K562 (cell line): ENCODE measurements around the gene ADGRL3. TPM values are rescaled to one million over a fixed set of nuclear protein-coding genes. Genes with fewer than 3 reads are reported as not detected.

Experiments
- ATAC-seq: fragments of 200-7000 bp; cut with Tn5 transposase; 3 replicates; pipeline ENCODE4 v1.9.1; 2020; ENCODE audit warnings: moderate library complexity
- BruUV-seq: library from RNA; stranded (reverse); fragments of 400-500 nt; replicated peaks from 2 replicates; lab custom pipeline; 2021; lab: Mats Ljungman, UMichigan
- CTCF ChIA-PET: fragments of 300-600 bp; formaldehyde crosslinking; extraction: SDS; loops from one replicate; lab custom pipeline; 2021; ENCODE audit warnings: low intra/inter-chr PET ratio; lab: Yijun Ruan, JAX
- POLR2A ChIA-PET: fragments of 300-600, 350-650 bp; sonication (Branson Sonifier 250); formaldehyde crosslinking; extraction: SDS; loops from one replicate; lab custom pipeline; 2021; ENCODE audit warnings: antibody characterized with exemption, inconsistent platforms; lab: Yijun Ruan, JAX
- DNase-seq, 4 experiments: peaks; one replicate each; pipeline versions ENCODE4 v3.0.0 to v3.0.0-alpha.2; 2011 to 2018; ENCODE audit warnings: low spot score in 3 of 4, mixed read lengths in 3 of 4; ENCODE audit errors: extremely low read depth in 1 of 4
- FAIRE-seq: peaks from 2 replicates; lab custom pipeline; 2011; peaks lifted over from hg19 to GRCh38; lab: Jason Lieb, UNC
- H2AFZ ChIP-seq: 2 replicates; pipeline ENCODE4 v1.6.0; 2011; ENCODE audit warnings: low read depth, low read length, control low read depth, inconsistent platforms
- H3K27ac ChIP-seq: fragments of 200-600 bp; 3 replicates; pipeline ENCODE4 v1.8.0; 2011; ENCODE audit warnings: low read depth, mild to moderate bottlenecking, control low read depth, inconsistent platforms, low read length, moderate library complexity, mixed read lengths; ENCODE audit errors: extremely low read depth
- H3K27me3 ChIP-seq, 2 experiments: fragments of 300-600 bp in 1 of 2; 2 replicates in 1 of 2; 3 replicates in 1 of 2; pipeline versions ENCODE4 v1.6.0 to v1.8.0; 2011; ENCODE audit warnings: inconsistent platforms in 2 of 2, low read length in 2 of 2, mild to moderate bottlenecking in 1 of 2, mixed read lengths in 1 of 2, moderate library complexity in 1 of 2; ENCODE audit not compliant: control insufficient read depth in 2 of 2, insufficient read depth in 2 of 2
- H3K36me3 ChIP-seq: fragments of 300-600 bp; 3 replicates; pipeline ENCODE4 v1.8.0; 2011; ENCODE audit warnings: mild to moderate bottlenecking, low read length, inconsistent platforms; ENCODE audit not compliant: control insufficient read depth, insufficient read depth
- H3K4me1 ChIP-seq, 2 experiments: fragments of 200-600 bp in 1 of 2; replicated peaks in 1 of 2; 2 replicates in 1 of 2; 3 replicates in 1 of 2; pipeline versions ENCODE4 v1.5.1 to v1.8.0; 2011; ENCODE audit warnings: inconsistent platforms in 2 of 2, low read length in 2 of 2, mild to moderate bottlenecking in 1 of 2, mixed read lengths in 1 of 2, moderate library complexity in 1 of 2; ENCODE audit not compliant: control insufficient read depth in 2 of 2, insufficient read depth in 2 of 2
- H3K4me2 ChIP-seq: 2 replicates; pipeline ENCODE4 v1.6.1; 2011; ENCODE audit warnings: low read length, control low read depth, inconsistent platforms, mixed read lengths; ENCODE audit not compliant: insufficient read depth
- H3K4me3 ChIP-seq: fragments of 200-600 bp; sonication (generic), shearing (Covaris generic); 2 replicates; pipeline ENCODE4 v1.5.1; 2016; ENCODE audit warnings: control low read depth, inconsistent platforms
- H3K79me2 ChIP-seq: fragments of 200-600 bp; 3 replicates; pipeline ENCODE4 v1.8.0; 2011; ENCODE audit warnings: low read length, inconsistent platforms; ENCODE audit not compliant: control insufficient read depth, insufficient read depth
- H3K9ac ChIP-seq, 2 experiments: 2 replicates each; pipeline versions ENCODE4 v1.6.0 to v1.6.1; 2011; ENCODE audit warnings: low read depth in 2 of 2, low read length in 2 of 2, control low read depth in 1 of 2, inconsistent platforms in 1 of 2, mild to moderate bottlenecking in 1 of 2, mixed read lengths in 1 of 2; ENCODE audit not compliant: insufficient read depth in 1 of 2
- H3K9me1 ChIP-seq: one replicate; pipeline ENCODE4 v1.6.0; 2011; ENCODE audit warnings: inconsistent platforms, mild to moderate bottlenecking, low read length, moderate library complexity; ENCODE audit not compliant: control insufficient read depth, insufficient read depth
- H3K9me3 ChIP-seq: replicated peaks from 2 replicates; pipeline ENCODE4 v1.5.1; 2011; ENCODE audit warnings: low read depth, low read length, inconsistent platforms; ENCODE audit not compliant: control insufficient read depth, insufficient read depth
- H4K20me1 ChIP-seq: replicated peaks from 2 replicates; pipeline ENCODE4 v1.6.1; 2011; ENCODE audit warnings: low read length, inconsistent platforms, mixed read lengths; ENCODE audit not compliant: control insufficient read depth, insufficient read depth
- ATF4 ChIP-seq: fragments of 450-650 bp; formaldehyde crosslinking; IDR thresholded peaks from 2 replicates; pipeline ENCODE4 v1.4.0; 2022; ENCODE audit warnings: mild to moderate bottlenecking, moderate library complexity
- ATF7 ChIP-seq: fragments of 450-650 bp; IDR thresholded peaks from 2 replicates; pipeline ENCODE4 v1.7.1; 2014; ENCODE audit warnings: mild to moderate bottlenecking, moderate library complexity
- ELF4 ChIP-seq: fragments of 450-650 bp; formaldehyde crosslinking; IDR thresholded peaks from 2 replicates; pipeline ENCODE4 v1.4.0; 2022; ENCODE audit warnings: missing genetic modification characterization
- ERF ChIP-seq: fragments of 450-650 bp; formaldehyde crosslinking; IDR thresholded peaks from 2 replicates; pipeline ENCODE4 v1.4.0; 2020; ENCODE audit warnings: mild to moderate bottlenecking, mixed read lengths
- GATAD2B ChIP-seq: fragments of 450-650 bp; IDR thresholded peaks from 2 replicates; pipeline ENCODE4 v1.6.1; 2017; ENCODE audit warnings: mild to moderate bottlenecking, borderline replicate concordance
- KDM1A ChIP-seq, 2 experiments: fragments of 450-650 bp; IDR thresholded peaks; 2 replicates each; pipeline ENCODE4 v1.6.1; 2016; ENCODE audit warnings: mild to moderate bottlenecking in 2 of 2
- MTA1 ChIP-seq: fragments of 450-650 bp; IDR thresholded peaks from 2 replicates; pipeline ENCODE4 v1.6.1; 2017; ENCODE audit warnings: borderline replicate concordance
- NEUROD1 ChIP-seq: fragments of 150-350 bp; IDR thresholded peaks from 2 replicates; pipeline ENCODE4 v1.6.1; 2014; ENCODE audit warnings: borderline replicate concordance, low read length, low read depth; ENCODE audit not compliant: partially characterized antibody
- SAP30 ChIP-seq: fragments of 200-600 bp; sonication (generic); IDR thresholded peaks from 2 replicates; pipeline ENCODE4 v1.6.1; 2012; ENCODE audit warnings: borderline replicate concordance, low read depth, mild to moderate bottlenecking, moderate library complexity, low read length, control low read depth, inconsistent platforms; ENCODE audit not compliant: insufficient read depth, poor library complexity, severe bottlenecking
- ZNF146 ChIP-seq: IDR thresholded peaks from one replicate; pipeline ENCODE4 v1.6.1; 2018; ENCODE audit warnings: missing compliant biosample characterization; ENCODE audit not compliant: unreplicated experiment
- ZNF449 ChIP-seq: fragments of 250-450 bp; sonication (Bioruptor Pico); IDR thresholded peaks from 2 replicates; pipeline ENCODE4 v1.8.0; 2022; ENCODE audit warnings: moderate library complexity, mild to moderate bottlenecking, inconsistent platforms
- WGBS: fragments of 100-300 bp; shearing (Covaris generic); methylation state at CpG from one replicate; pipeline ENCODE4 v1.1.6; 2016; ENCODE audit warnings: low coverage, mixed read lengths; ENCODE audit not compliant: insufficient coverage; ENCODE audit errors: missing lambda C conversion rate; 5-methylcytosine and 5-hydroxymethylcytosine counted together
- in situ Hi-C: fragments of 300-500 bp; cut with MboI; formaldehyde crosslinking; loops from 4 replicates; pipeline ENCODE4 v1.15.0; 2018; ENCODE audit warnings: inconsistent platforms, mixed read lengths
- intact Hi-C: fragments of 100-400 bp; cut with micrococcal nuclease; formaldehyde crosslinking; loops from 2 replicates; pipeline ENCODE4 v1.14.2; 2022
- polyA plus RNA-seq, 8 experiments: library from polyadenylated mRNA; depleted of rRNA in 4 of 8; stranded (reverse) in 5 of 8; unstranded in 3 of 8; fragments of >200 nt; fragmentation: Nextera tagmentation in 2 of 8; fragmentation: Illumina TruSeq in 1 of 8; extraction: Ambion mirVana in 2 of 8; extraction: Trizol in 1 of 8; gene quantifications; 2 replicates each; pipeline versions ENCODE4 v1.2.1 to v1.2.3, GENCODE V29; 2011 to 2014; ENCODE audit warnings: inconsistent platforms in 1 of 8, missing spikeins in 1 of 8
- total RNA-seq, 7 experiments: library from RNA; depleted of rRNA in 6 of 7; stranded (reverse); fragments of >200 nt in 6 of 7; fragmentation: Illumina TruSeq in 2 of 7; extraction: Trizol in 2 of 7; gene quantifications; 2 replicates each; pipeline versions ENCODE4 v1.2.1 to v1.2.3, GENCODE V29; 2011 to 2021; ENCODE audit warnings: low replicate concordance in 1 of 7
- TF ChIP-seq, protein P1 (sequence below): fragments of 450-650 bp; IDR thresholded peaks from 2 replicates; pipeline ENCODE4 v1.7.0; 2016; ENCODE audit warnings: borderline replicate concordance
- TF ChIP-seq, protein P2 (sequence below): sonication (generic); formaldehyde crosslinking; IDR thresholded peaks from 2 replicates; pipeline ENCODE4 v1.8.1; 2023; ENCODE audit warnings: mild to moderate bottlenecking, missing genetic modification reagents
- TF ChIP-seq, protein P3 (sequence below): fragments of 250-450 bp; sonication (Bioruptor Pico); IDR thresholded peaks from 2 replicates; pipeline ENCODE4 v1.8.0; 2021; ENCODE audit warnings: moderate library complexity, mild to moderate bottlenecking, inconsistent platforms

ADGRL3 gene
- total and polyA plus RNA-seq, 9 of the 15 experiments (the other 6 are each of a cell fraction or from before 2014, with no cell fraction given) = 0.03 to 0.14 (median 0.04) TPM; not detected in 2

DNA sequence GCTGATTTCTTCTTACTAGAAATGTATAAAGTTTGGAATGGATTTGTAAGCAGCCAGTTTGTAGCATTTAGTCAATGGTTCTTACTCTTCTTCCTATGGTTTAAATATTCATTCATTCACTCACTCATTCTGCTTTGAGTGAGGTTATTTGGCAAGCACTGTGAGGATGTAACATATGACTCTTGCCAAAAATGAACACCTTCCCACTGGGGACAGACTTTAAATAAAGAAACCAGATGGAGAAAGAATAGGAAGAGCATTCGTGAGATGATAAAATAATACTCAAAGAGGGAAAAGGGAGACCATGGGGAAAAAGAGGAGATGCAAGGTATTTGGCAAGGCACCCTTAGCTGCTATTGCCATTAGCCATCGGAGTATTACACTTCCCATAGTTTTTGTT is 586.1 kb downstream of the ADGRL3 start (continued):
- TF ChIP-seq NEUROD1 = no peak
- no peak for TF ChIP-seq ATF4 (CRISPR knock-in tag)
- TF ChIP-seq ZNF449 (CRISPR knock-in tag) = no peak
- no peak for TF ChIP-seq KDM1A (IDR thresholded peaks at IDR 0.05)
- TF ChIP-seq, all 486 proteins: peak for 0

DNA sequence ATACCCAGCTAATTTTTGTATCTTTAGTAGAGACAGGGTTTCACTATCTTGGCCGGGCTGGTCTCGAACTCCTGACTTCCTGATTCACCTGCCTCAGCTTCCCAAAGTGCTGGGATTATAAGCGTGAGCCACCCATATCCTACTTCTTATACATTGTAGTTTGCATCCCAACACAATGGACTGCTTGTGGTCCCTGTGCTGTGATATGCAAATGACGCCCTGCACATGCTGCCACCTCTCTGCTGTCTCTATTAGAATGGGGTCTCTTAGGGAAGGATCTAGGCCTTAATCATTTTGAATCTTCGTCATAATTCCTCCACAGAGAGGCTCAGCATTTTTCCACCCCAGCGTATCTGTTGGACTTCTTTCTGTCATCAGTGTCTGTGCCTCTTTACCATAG is 595.9 kb downstream of the ADGRL3 start:
- Histone ChIP-seq H3K4me3 (no peak overlapping the region), H3K27me3 (no peaks in the 10 kb centered on the region), H4K20me1 (no peaks in the 10 kb centered on the region), H3K4me2 (no peak overlapping the region), H3K36me3 (no peaks in the 10 kb centered on the region), H3K9ac (no peak overlapping the region), H3K27ac (no peak overlapping the region), H3K4me1 (no peaks in the 10 kb centered on the region), H3K9me3 (no peaks in the 10 kb centered on the region), H3K9me1 (no peaks in the 10 kb centered on the region), H2AFZ (no peak overlapping the region), H3K79me2 (no peaks in the 10 kb centered on the region)
- intact Hi-C loops (no loop called here), in situ Hi-C loops (no loop called here)
- 0% methylated on average over 6 of the region's 6 CpGs for WGBS
- CTCF ChIA-PET = interaction anchor here (0.7 kb wide), 1 partner anchor 894 kb away, joined by 3 read pairs; no protein-coding TSS in a partner anchor
- DNase-seq (no peak), FAIRE-seq (no peak), ATAC-seq (no peak)
- BruUV-seq = no TSS peak
- POLR2A ChIA-PET = no interaction called here
- TF ChIP-seq, protein P1, sequence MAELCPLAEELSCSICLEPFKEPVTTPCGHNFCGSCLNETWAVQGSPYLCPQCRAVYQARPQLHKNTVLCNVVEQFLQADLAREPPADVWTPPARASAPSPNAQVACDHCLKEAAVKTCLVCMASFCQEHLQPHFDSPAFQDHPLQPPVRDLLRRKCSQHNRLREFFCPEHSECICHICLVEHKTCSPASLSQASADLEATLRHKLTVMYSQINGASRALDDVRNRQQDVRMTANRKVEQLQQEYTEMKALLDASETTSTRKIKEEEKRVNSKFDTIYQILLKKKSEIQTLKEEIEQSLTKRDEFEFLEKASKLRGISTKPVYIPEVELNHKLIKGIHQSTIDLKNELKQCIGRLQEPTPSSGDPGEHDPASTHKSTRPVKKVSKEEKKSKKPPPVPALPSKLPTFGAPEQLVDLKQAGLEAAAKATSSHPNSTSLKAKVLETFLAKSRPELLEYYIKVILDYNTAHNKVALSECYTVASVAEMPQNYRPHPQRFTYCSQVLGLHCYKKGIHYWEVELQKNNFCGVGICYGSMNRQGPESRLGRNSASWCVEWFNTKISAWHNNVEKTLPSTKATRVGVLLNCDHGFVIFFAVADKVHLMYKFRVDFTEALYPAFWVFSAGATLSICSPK = no peak
- TF ChIP-seq MTA1 (no peak), ERF (CRISPR knock-in tag) (no peak), SAP30 (no peak), GATAD2B (no peak), ELF4 (CRISPR knock-in tag) (no peak), ZNF146 (CRISPR knock-in tag) (no peak), ATF7 (no peak)
- TF ChIP-seq, protein P2, sequence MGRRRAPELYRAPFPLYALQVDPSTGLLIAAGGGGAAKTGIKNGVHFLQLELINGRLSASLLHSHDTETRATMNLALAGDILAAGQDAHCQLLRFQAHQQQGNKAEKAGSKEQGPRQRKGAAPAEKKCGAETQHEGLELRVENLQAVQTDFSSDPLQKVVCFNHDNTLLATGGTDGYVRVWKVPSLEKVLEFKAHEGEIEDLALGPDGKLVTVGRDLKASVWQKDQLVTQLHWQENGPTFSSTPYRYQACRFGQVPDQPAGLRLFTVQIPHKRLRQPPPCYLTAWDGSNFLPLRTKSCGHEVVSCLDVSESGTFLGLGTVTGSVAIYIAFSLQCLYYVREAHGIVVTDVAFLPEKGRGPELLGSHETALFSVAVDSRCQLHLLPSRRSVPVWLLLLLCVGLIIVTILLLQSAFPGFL (CRISPR knock-in tag) = no peak
- TF ChIP-seq, protein P3, sequence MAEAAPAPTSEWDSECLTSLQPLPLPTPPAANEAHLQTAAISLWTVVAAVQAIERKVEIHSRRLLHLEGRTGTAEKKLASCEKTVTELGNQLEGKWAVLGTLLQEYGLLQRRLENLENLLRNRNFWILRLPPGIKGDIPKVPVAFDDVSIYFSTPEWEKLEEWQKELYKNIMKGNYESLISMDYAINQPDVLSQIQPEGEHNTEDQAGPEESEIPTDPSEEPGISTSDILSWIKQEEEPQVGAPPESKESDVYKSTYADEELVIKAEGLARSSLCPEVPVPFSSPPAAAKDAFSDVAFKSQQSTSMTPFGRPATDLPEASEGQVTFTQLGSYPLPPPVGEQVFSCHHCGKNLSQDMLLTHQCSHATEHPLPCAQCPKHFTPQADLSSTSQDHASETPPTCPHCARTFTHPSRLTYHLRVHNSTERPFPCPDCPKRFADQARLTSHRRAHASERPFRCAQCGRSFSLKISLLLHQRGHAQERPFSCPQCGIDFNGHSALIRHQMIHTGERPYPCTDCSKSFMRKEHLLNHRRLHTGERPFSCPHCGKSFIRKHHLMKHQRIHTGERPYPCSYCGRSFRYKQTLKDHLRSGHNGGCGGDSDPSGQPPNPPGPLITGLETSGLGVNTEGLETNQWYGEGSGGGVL (CRISPR knock-in tag) = no peak
